Measurements from ENCODE around the gene TMPO. TPM values are rescaled to one million over a fixed set of nuclear protein-coding genes. Genes with fewer than 3 reads are reported as not detected.

TMPO gene
- total RNA-seq, 2 donors from 2014 or later, result 268 to 285 TPM

Other genes starting within 250 kb of the TMPO start
- gene SLC25A3, start 78.1 kb downstream of the TMPO start, total RNA-seq, result 100 to 1,000 TPM; 367 to 563 TPM
- gene IKBIP, start 129.2 kb downstream of the TMPO start, total RNA-seq, result 10 to 100 TPM; 28.6 to 36.5 TPM
- 10 to 100 TPM; 32.7 to 36.4 TPM for gene APAF1, start 129.7 kb downstream of the TMPO start, total RNA-seq

Data from activated T-helper 17 cell treated with anti-CD3 and anti-CD28 coated beads, Interleukin-2, amount 50 U/mL, for 72 hours (primary cell).